Activated CD8-positive, alpha-beta T cell treated with anti-CD3 and anti-CD28 coated beads for 36 hours (primary cell): Measurements from ENCODE around the gene ATP10A. TPM values are rescaled to one million over a fixed set of nuclear protein-coding genes. Genes with fewer than 3 reads are reported as not detected.

Source experiments
- ATAC-seq: fragments of 200-7000 bp; cut with Tn5 transposase; one replicate; pipeline ENCODE4 v1.10.0; 2021; ENCODE audit warnings: mild to moderate bottlenecking, moderate library complexity
- CTCF ChIA-PET: fragments of 350-600 bp; sonication (Branson Sonifier 250); formaldehyde crosslinking; loops from one replicate; lab custom pipeline; 2021; ENCODE audit warnings: antibody characterized with exemption; lab: Charles Lee
- POLR2A ChIA-PET: fragments of 350-600 bp; sonication (Branson Sonifier 250); formaldehyde crosslinking; loops from one replicate; lab custom pipeline; 2021; ENCODE audit warnings: antibody characterized with exemption; lab: Charles Lee
- DNase-seq: peaks from one replicate; pipeline ENCODE4 v3.0.0-alpha.2; 2020
- H3K27ac Mint-ChIP-seq: one replicate; pipeline ENCODE4 v1.8.0; 2021; ENCODE audit warnings: mild to moderate bottlenecking, mixed read lengths
- H3K27me3 Mint-ChIP-seq: one replicate; pipeline ENCODE4 v1.8.0; 2021; ENCODE audit warnings: mixed read lengths
- H3K36me3 Mint-ChIP-seq: one replicate; pipeline ENCODE4 v1.8.0; 2021; ENCODE audit warnings: low read depth, mixed read lengths
- H3K4me1 Mint-ChIP-seq: one replicate; pipeline ENCODE4 v1.8.0; 2021; ENCODE audit warnings: low read depth, mixed read lengths
- H3K4me3 Mint-ChIP-seq: one replicate; pipeline ENCODE4 v1.8.0; 2021; ENCODE audit warnings: mild to moderate bottlenecking, moderate library complexity, mixed read lengths
- H3K9me3 Mint-ChIP-seq: one replicate; pipeline ENCODE4 v1.8.0; 2021; ENCODE audit warnings: mixed read lengths
- CTCF ChIP-seq: fragments of 200-600 bp; IDR thresholded peaks from one replicate; pipeline ENCODE4 v1.8.0; 2022; ENCODE audit warnings: antibody characterized with exemption, mild to moderate bottlenecking
- intact Hi-C: fragments of 100-400 bp; cut with micrococcal nuclease; formaldehyde crosslinking; loops from one replicate; pipeline ENCODE4 v1.10.0; 2022
- total RNA-seq, 2 experiments: library from RNA; stranded (reverse); gene quantifications; one replicate each; pipeline ENCODE4 v1.2.3, GENCODE V29; 2021

ATP10A gene
- total RNA-seq, 2 experiments from 2014 or later, result 17.8 to 21.0 TPM

DNA sequence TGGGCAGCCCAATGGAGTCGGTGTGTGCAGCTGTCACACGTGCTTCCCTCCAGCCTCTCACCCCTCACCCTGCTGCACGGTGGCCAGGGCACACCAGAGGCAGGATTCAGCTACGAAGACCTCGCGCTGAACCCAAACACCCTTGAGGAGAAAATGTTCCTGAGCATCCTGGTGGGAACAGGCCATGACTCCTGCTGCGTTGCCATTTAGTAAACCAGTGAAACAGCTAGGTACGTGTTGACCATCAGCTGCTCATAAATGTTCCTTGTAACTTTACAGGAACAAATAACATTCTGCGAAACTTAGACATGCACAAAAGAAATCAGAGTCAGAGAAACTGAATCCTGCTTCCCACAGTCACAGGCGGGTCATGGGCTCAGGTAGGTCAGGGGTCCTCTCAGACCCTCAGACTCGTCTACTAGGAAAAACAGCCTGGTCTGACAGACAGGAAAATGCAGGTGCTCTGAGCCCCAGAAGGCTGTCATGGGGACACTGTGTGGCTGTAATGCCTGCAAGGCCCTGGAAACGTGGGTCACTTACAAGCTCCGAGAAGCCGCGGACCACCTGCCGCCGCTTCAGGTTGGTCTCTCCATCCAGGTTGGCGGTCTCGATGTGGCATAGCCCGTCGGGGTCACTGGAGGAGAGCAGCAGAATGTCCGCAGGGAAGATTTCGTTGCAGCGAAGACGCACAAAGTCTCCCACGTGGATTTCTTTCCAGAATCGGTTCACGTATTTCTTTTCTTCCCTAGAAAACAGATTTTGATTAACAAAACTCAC is 82.5 kb downstream of the ATP10A start:
- peaks cover 9% of the 10 kb centered on the region for H3K36me3 Mint-ChIP-seq
- peaks cover 26% of the 10 kb centered on the region for H3K4me1 Mint-ChIP-seq
- H3K27me3 Mint-ChIP-seq, result no peaks in the 10 kb centered on the region
- no peaks in the 10 kb centered on the region for H3K9me3 Mint-ChIP-seq
- ChIA-PET CTCF (no interaction called here), POLR2A (no interaction called here)
- intact Hi-C loops, result no loop called here
- no peak for TF ChIP-seq CTCF
- DNase-seq, result no peak
- no peak overlapping the region for H3K27ac Mint-ChIP-seq
- no peak for ATAC-seq
- H3K4me3 Mint-ChIP-seq, result no peak overlapping the region

- TF ChIP-seq CTCF, result no peak
- no peaks in the 10 kb centered on the region for H3K27me3 Mint-ChIP-seq
- no peak for ATAC-seq
- POLR2A ChIA-PET, result no interaction called here
- DNase-seq, result no peak
- peaks cover 9% of the 10 kb centered on the region for H3K36me3 Mint-ChIP-seq
- H3K27ac Mint-ChIP-seq, result no peak overlapping the region
- H3K4me3 Mint-ChIP-seq, result no peak overlapping the region
- no peaks in the 10 kb centered on the region for H3K9me3 Mint-ChIP-seq
- H3K4me1 Mint-ChIP-seq, result peaks cover 21% of the 10 kb centered on the region
- CTCF ChIA-PET, result interaction anchor here (0.6 to 2.2 kb wide), 2 partner anchors 17 to 156 kb away, joined by 3 to 6 read pairs; no protein-coding TSS in a partner anchor
- intact Hi-C loops, result no loop called here
Measured at GRCh38 chr15:25778161-25778560, 85.0 kb downstream of the ATP10A start.

GRCh38 chr15:25777037-25777436 is 86.1 kb downstream of the ATP10A start:
- intact Hi-C loops, result no loop called here
- H3K4me1 Mint-ChIP-seq, result peaks cover 19% of the 10 kb centered on the region
- no peak overlapping the region for H3K4me3 Mint-ChIP-seq
- no peaks in the 10 kb centered on the region for H3K9me3 Mint-ChIP-seq
- peaks cover 9% of the 10 kb centered on the region for H3K36me3 Mint-ChIP-seq
- ChIA-PET CTCF (no interaction called here), POLR2A (no interaction called here)
- H3K27ac Mint-ChIP-seq, result no peak overlapping the region
- DNase-seq (no peak), ATAC-seq (no peak)
- no peak for TF ChIP-seq CTCF
- no peaks in the 10 kb centered on the region for H3K27me3 Mint-ChIP-seq

DNA sequence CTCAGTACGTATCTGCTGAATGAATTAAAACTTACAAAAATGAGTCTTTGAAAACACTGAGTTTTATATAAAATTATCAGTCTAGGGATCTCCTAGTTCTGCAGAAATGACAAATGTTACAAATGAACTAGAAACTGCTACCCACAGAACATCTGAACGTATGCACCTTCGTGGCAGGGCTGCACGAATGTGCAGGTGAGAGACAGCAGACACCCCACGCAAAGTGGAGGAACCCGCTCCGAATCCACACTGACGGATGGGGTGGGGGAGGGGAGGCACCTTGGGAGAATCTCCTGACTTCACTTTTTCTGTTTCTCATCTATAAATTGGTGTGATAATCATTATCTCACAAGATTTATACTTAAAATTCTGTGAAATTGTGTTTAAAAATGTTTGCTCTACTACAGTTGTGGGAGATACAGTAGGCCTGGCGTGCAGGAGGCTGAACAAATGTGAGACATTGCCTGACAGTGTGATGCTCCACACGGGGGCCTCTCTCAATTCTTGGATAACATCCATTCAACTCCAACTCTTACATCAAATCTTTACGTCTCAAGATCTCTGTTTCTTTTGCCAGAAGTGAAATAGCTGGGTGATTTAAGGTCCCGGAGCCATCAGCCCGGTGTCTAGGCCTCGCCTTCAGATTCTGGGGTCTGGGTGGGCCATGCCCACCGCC is 86.9 kb downstream of the ATP10A start:
- CTCF ChIA-PET, result no interaction called here
- H3K27ac Mint-ChIP-seq, result no peak overlapping the region
- H3K4me1 Mint-ChIP-seq, result peaks cover 17% of the 10 kb centered on the region
- H3K27me3 Mint-ChIP-seq, result no peaks in the 10 kb centered on the region
- POLR2A ChIA-PET, result no interaction called here
- H3K9me3 Mint-ChIP-seq, result no peaks in the 10 kb centered on the region
- no peak for ATAC-seq
- peaks cover 9% of the 10 kb centered on the region for H3K36me3 Mint-ChIP-seq
- intact Hi-C loops, result no loop called here
- TF ChIP-seq CTCF, result no peak
- no peak for DNase-seq
- no peak overlapping the region for H3K4me3 Mint-ChIP-seq

GRCh38 chr15:25775317-25775912 is 87.7 kb downstream of the ATP10A start:
- H3K9me3 Mint-ChIP-seq, result no peaks in the 10 kb centered on the region
- no peaks in the 10 kb centered on the region for H3K27me3 Mint-ChIP-seq
- H3K27ac Mint-ChIP-seq, result no peak overlapping the region
- intact Hi-C loops, result no loop called here
- ATAC-seq (no peak), DNase-seq (no peak)
- ChIA-PET CTCF (no interaction called here), POLR2A (no interaction called here)
- no peak for TF ChIP-seq CTCF
- peaks cover 17% of the 10 kb centered on the region for H3K4me1 Mint-ChIP-seq
- peaks cover 9% of the 10 kb centered on the region for H3K36me3 Mint-ChIP-seq
- no peak overlapping the region for H3K4me3 Mint-ChIP-seq
